ENCODE data around the gene JCAD. TPM values are rescaled to one million over a fixed set of nuclear protein-coding genes. Genes with fewer than 3 reads are reported as not detected.

Gene JCAD
- total RNA-seq, 1 donor from 2014 or later = 27.3 TPM

DNA sequence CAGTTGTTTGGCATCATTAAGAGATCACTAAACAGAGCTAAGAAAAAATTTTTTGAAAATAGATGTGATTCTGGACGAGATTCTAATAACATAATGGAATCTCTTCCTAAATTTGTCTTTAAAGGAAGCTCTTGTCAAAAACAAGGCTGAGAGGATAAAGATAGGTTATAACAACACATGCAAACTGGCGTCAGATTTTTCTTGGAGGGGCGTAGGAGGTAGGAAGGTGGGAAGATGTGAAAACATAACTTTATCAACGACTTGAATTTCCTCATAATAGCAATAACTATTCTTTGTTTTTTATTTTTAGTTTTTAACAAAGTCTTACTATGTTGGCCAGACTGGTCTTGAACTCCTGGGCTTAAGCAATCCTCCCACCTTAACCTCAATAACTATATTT lies 31.8 kb upstream of the JCAD start:
- Histone ChIP-seq H3K27ac (ENCODE audit: low read depth, low read length) (no peak overlapping the region), H3K79me2 (ENCODE audit: insufficient read depth, low read length) (no peaks in the 10 kb centered on the region), H3K4me3 (ENCODE audit: insufficient read depth, low read depth, low read length) (no peak overlapping the region), H4K20me1 (ENCODE audit: insufficient read depth, low read length) (no peaks in the 10 kb centered on the region), H3K9me3 (ENCODE audit: insufficient read depth, low read depth, low read length) (no peaks in the 10 kb centered on the region), H3K4me1 (ENCODE audit: insufficient read depth, low read length) (peaks cover 5% of the 10 kb centered on the region), H3K36me3 (ENCODE audit: insufficient read depth, low read length) (no peaks in the 10 kb centered on the region), H3K4me2 (ENCODE audit: low read length) (no peak overlapping the region), H3K27me3 (ENCODE audit: insufficient read depth, low read length) (no peaks in the 10 kb centered on the region), H2AFZ (ENCODE audit: low read depth, low read length) (no peak overlapping the region), H3K9ac (ENCODE audit: low read length) (no peak overlapping the region)
- Mint-ChIP-seq H3K27ac (ENCODE audit: unreplicated experiment) (no peak overlapping the region), H3K36me3 (ENCODE audit: low read depth, unreplicated experiment) (no peaks in the 10 kb centered on the region), H3K4me1 (ENCODE audit: low read depth, unreplicated experiment) (peaks cover 14% of the 10 kb centered on the region), H3K27me3 (ENCODE audit: low read depth, unreplicated experiment) (no peaks in the 10 kb centered on the region), H3K4me3 (ENCODE audit: unreplicated experiment) (no peak overlapping the region), H3K9me3 (ENCODE audit: unreplicated experiment) (peaks cover 3% of the 10 kb centered on the region)
- TF ChIP-seq EZH2 (IDR thresholded peaks at IDR 0.05; ENCODE audit: insufficient read depth, low read length) = no peak
- TF ChIP-seq, protein P1, sequence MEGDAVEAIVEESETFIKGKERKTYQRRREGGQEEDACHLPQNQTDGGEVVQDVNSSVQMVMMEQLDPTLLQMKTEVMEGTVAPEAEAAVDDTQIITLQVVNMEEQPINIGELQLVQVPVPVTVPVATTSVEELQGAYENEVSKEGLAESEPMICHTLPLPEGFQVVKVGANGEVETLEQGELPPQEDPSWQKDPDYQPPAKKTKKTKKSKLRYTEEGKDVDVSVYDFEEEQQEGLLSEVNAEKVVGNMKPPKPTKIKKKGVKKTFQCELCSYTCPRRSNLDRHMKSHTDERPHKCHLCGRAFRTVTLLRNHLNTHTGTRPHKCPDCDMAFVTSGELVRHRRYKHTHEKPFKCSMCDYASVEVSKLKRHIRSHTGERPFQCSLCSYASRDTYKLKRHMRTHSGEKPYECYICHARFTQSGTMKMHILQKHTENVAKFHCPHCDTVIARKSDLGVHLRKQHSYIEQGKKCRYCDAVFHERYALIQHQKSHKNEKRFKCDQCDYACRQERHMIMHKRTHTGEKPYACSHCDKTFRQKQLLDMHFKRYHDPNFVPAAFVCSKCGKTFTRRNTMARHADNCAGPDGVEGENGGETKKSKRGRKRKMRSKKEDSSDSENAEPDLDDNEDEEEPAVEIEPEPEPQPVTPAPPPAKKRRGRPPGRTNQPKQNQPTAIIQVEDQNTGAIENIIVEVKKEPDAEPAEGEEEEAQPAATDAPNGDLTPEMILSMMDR (IDR thresholded peaks at IDR 0.05; ENCODE audit: insufficient read depth, low read depth, low read length) = no peak
- FAIRE-seq = no peak
- no peak for DNase-seq (ENCODE audit: low read depth)

GRCh38 chr10:30088178-30088577 lies 28.8 kb upstream of the JCAD start:
- Mint-ChIP-seq H3K4me1 (ENCODE audit: low read depth, unreplicated experiment) (peaks cover 12% of the 10 kb centered on the region), H3K27ac (ENCODE audit: unreplicated experiment) (no peak overlapping the region), H3K9me3 (ENCODE audit: unreplicated experiment) (no peaks in the 10 kb centered on the region), H3K36me3 (ENCODE audit: low read depth, unreplicated experiment) (no peaks in the 10 kb centered on the region), H3K27me3 (ENCODE audit: low read depth, unreplicated experiment) (no peaks in the 10 kb centered on the region), H3K4me3 (ENCODE audit: unreplicated experiment) (no peak overlapping the region)
- H3K9ac ChIP-seq (ENCODE audit: low read length) = no peak overlapping the region
- H2AFZ ChIP-seq (ENCODE audit: low read depth, low read length) = no peak overlapping the region
- FAIRE-seq (no peak), DNase-seq (ENCODE audit: low read depth) (no peak)
- no peaks in the 10 kb centered on the region for H4K20me1 ChIP-seq (ENCODE audit: insufficient read depth, low read length)
- peaks cover 5% of the 10 kb centered on the region for H3K4me1 ChIP-seq (ENCODE audit: insufficient read depth, low read length)
- TF ChIP-seq EZH2 (IDR thresholded peaks at IDR 0.05; ENCODE audit: insufficient read depth, low read length) = no peak
- TF ChIP-seq, protein P1 (IDR thresholded peaks at IDR 0.05; ENCODE audit: insufficient read depth, low read depth, low read length) = no peak
- no peak overlapping the region for H3K4me3 ChIP-seq (ENCODE audit: insufficient read depth, low read depth, low read length)
- no peak overlapping the region for H3K4me2 ChIP-seq (ENCODE audit: low read length)
- no peaks in the 10 kb centered on the region for H3K36me3 ChIP-seq (ENCODE audit: insufficient read depth, low read length)
- H3K79me2 ChIP-seq (ENCODE audit: insufficient read depth, low read length) = no peaks in the 10 kb centered on the region
- H3K9me3 ChIP-seq (ENCODE audit: insufficient read depth, low read depth, low read length) = no peaks in the 10 kb centered on the region
- H3K27me3 ChIP-seq (ENCODE audit: insufficient read depth, low read length) = no peaks in the 10 kb centered on the region
- no peak overlapping the region for H3K27ac ChIP-seq (ENCODE audit: low read depth, low read length)

GRCh38 chr10:30083934-30084333 lies 24.5 kb upstream of the JCAD start:
- H3K36me3 ChIP-seq (ENCODE audit: insufficient read depth, low read length) = no peaks in the 10 kb centered on the region
- no peaks in the 10 kb centered on the region for H3K9me3 ChIP-seq (ENCODE audit: insufficient read depth, low read depth, low read length)
- H3K27me3 ChIP-seq (ENCODE audit: insufficient read depth, low read length) = no peaks in the 10 kb centered on the region
- no peak overlapping the region for H3K4me2 ChIP-seq (ENCODE audit: low read length)
- H3K9ac ChIP-seq (ENCODE audit: low read length) = no peak overlapping the region
- no peaks in the 10 kb centered on the region for H3K79me2 ChIP-seq (ENCODE audit: insufficient read depth, low read length)
- Mint-ChIP-seq H3K4me3 (ENCODE audit: unreplicated experiment) (no peak overlapping the region), H3K4me1 (ENCODE audit: low read depth, unreplicated experiment) (peaks cover 10% of the 10 kb centered on the region), H3K27me3 (ENCODE audit: low read depth, unreplicated experiment) (no peaks in the 10 kb centered on the region), H3K36me3 (ENCODE audit: low read depth, unreplicated experiment) (no peaks in the 10 kb centered on the region), H3K9me3 (ENCODE audit: unreplicated experiment) (no peaks in the 10 kb centered on the region), H3K27ac (ENCODE audit: unreplicated experiment) (no peak overlapping the region)
- no peak overlapping the region for H2AFZ ChIP-seq (ENCODE audit: low read depth, low read length)
- no peak for TF ChIP-seq EZH2 (IDR thresholded peaks at IDR 0.05; ENCODE audit: insufficient read depth, low read length)
- TF ChIP-seq, protein P1 (IDR thresholded peaks at IDR 0.05; ENCODE audit: insufficient read depth, low read depth, low read length) = no peak
- DNase-seq (ENCODE audit: low read depth) = no peak
- FAIRE-seq = no peak
- H4K20me1 ChIP-seq (ENCODE audit: insufficient read depth, low read length) = no peaks in the 10 kb centered on the region
- no peak overlapping the region for H3K4me3 ChIP-seq (ENCODE audit: insufficient read depth, low read depth, low read length)
- no peak overlapping the region for H3K27ac ChIP-seq (ENCODE audit: low read depth, low read length)
- H3K4me1 ChIP-seq (ENCODE audit: insufficient read depth, low read length) = no peaks in the 10 kb centered on the region

All from astrocyte (in vitro differentiated cells and primary cell).